Measurements from ENCODE around the gene MBD5.

MBD5 gene

DNA sequence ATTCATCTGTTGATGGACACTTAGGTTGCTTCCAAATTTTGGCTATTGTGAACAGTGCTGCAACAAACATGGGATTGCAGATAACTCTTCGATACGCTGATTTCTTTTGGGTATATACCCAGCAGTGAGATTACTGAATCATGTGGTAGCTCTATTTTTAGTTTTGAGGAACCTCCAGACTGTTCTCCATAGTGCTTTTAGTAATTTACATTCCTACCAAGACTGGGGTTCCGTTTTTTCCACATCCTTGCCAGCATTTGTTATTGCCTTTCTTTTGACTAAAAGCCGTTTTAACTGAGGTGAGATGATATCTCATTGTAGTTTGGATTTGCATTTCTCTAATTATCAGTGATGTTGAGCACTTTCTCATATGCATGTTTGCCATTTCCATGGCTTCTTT is 200.3 kb downstream of the MBD5 start:
- no peak for DNase-seq (ENCODE audit: low read depth)

DNA sequence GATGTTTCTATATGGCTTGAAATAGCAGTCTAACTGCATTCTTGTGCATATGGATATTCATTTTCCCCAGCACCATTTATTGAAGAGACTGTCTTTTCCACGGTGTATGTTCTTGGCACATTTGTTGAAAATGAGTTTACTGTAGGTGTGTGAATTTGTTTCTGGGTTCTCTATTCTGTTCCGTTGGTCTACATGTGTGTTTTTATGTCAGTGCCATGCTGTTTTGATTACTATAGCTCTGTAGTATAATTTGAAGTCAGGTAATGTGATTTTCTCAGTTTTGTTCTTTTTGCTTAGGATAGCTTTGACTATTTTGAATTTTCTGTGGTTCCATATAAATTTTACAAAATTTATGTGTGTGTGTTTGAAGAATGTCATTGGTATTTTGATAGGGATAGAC is 201.0 kb downstream of the MBD5 start:
- no peak for DNase-seq (ENCODE audit: low read depth)

GRCh38 chr2:148231858-148232257 is 211.0 kb downstream of the MBD5 start:
- DNase-seq (ENCODE audit: low read depth): no peak

DNA sequence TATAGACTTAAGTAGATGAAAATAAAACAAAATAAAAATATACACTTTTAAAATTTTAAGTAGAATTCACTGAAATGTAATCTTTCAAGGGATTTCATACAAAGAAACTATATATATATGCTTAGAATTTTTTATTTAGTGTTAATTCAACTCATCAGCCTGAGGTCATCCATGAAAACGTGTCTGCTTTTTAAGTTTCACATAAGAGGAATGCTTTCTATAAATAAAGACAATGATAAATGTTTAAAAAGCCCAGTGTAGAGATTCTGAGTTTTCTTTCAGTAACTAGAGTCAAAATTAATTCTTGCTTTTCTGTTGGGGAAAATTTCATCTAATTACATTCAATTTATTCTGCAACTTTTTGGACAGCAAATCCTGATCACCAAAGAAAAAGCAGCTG is 213.3 kb downstream of the MBD5 start:
- no peak for DNase-seq (ENCODE audit: low read depth)

GRCh38 chr2:148237911-148238310 is 217.0 kb downstream of the MBD5 start:
- DNase-seq (ENCODE audit: low read depth): no peak

DNA sequence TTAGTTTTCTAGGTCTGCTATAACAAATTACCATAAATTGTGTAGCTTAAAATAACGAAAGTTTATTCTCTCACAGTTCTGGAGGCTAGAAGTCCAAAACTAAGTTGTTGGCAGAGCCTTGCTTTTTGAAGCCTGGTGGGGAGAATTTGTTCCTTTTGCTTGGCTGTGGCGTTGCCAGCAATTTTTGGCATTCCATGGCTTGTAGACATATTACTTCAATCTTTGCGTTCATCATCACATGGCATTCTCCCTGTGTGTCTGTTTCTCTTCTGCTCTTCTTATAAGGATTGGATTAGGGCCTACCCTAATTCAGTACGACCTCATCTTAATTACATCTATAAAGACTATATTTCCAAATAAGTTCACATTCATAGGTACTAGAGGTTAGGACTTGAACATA is 217.7 kb downstream of the MBD5 start:
- no peak for DNase-seq (ENCODE audit: low read depth)

DNA sequence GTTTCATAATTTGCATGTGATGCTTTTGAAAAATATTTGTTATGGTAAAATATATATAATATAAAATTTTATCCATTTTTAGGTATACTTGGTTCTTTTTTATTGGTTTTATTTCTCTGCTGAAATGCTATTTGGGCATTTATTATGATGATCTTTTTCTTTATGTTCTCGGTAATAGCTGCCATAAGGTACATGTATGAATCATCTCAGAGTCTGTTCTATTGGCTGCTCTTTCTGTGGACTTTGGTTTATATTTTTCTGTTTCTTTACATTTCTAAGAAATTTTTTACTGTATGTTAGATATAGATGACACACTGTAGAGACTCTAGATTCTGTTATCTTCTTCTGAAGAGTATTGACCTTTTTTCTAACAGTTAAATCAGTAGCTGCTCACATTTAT is 219.9 kb downstream of the MBD5 start:
- DNase-seq (ENCODE audit: low read depth): no peak

GRCh38 chr2:148244593-148245292 is 223.9 kb downstream of the MBD5 start:
- DNase-seq (ENCODE audit: low read depth): no peak

- DNase-seq (ENCODE audit: low read depth): no peak
These were observed 231.1 kb downstream of the MBD5 start for GRCh38 chr2:148251993-148252392.

DNA sequence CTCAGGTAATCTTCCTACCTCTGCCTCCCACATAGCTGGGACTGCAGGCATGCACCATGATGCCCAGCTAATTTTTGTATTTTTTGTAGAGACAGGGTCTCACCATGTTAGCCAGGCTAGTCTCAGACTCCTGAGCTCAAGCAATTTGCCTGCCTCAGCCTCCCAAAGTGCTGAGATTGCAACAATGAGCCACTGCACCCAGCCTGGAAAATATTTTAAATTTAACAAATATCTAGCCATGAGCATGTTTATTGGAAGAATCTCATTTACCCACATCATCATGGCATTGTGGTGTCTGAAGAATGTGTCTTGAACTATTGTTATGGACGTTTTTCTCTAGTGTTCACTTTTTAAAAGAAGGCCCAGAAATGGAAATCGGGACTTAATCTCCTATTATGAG is 231.8 kb downstream of the MBD5 start:
- DNase-seq (ENCODE audit: low read depth): no peak

DNA sequence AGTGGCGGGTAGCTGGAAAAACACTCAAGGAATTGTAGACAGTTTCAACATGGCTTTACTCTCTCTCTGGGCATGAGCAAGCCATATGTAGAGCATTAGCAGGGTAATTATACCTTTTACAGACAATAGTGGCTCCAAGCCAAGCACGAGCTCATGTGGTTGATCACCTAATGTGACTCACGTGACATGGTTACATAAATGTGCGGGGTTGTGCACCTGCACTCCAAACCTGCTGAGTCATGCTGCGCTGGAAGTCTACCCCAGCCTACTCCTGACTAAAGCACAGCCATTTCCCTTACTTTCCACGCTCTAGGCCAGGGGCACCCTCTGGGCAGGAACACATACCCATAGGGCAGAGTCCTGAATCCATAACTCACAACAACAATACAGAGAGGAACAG is 232.8 kb downstream of the MBD5 start:
- DNase-seq (ENCODE audit: low read depth): no peak

DNA sequence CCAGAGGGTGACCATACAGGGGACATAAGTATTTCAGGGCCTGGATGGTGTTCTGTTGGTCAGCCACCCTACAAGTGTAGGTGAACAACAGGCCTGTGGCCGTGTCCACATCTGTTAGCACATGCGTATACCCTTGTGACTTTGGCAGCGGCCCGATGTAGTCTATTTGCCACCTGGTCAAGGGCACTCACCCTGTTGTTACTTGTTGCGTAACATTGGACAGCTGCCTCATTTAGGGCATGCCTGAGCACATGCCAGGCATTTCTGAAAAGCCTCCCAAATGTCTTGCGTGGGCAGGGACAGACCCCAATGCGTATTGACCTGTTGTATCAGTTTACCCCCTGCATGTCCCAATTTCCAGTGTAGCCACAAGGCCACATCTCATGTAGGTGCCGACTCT is 235.0 kb downstream of the MBD5 start:
- DNase-seq (ENCODE audit: low read depth): no peak

- no peak for DNase-seq (ENCODE audit: low read depth)
These were observed 236.4 kb downstream of the MBD5 start for GRCh38 chr2:148257276-148257675.

DNA sequence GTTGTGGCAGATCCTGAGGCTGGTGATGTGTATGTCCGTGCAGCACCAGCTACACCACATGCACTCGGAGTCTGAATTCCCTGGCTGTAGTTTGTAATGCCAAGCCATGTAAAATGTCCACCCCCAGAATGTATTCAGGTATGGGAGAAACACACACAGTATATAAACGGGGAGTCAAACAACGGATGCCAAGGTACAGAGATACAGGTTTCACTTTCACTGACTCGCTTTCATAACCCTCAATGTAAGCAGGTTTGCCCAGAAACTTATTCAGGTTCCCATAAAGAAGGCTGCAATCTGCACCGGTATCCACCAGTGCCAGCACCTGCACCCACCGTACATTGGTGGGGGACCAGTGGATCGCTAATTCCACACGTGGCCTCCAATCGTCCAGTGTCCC is 237.2 kb downstream of the MBD5 start:
- DNase-seq (ENCODE audit: low read depth): no peak

DNA sequence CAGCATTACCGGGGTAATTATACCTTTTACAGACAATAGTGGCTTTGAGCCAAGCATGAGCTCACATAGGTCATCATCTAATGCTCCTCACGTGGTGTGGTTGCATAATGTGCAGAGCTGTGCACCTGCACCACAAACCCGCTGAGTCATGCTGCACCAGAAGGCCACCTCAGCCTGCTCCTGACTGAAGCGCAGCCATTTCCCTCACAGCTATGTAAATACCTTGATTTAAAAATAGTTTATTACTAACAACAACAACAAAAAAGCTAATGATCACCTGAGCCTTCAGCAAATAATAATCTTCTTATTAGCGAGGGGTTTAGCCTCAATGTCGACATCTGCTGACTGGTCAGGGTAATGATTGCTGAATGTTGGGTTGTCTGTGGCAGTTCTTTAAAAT is 238.8 kb downstream of the MBD5 start:
- no peak for DNase-seq (ENCODE audit: low read depth)

DNA sequence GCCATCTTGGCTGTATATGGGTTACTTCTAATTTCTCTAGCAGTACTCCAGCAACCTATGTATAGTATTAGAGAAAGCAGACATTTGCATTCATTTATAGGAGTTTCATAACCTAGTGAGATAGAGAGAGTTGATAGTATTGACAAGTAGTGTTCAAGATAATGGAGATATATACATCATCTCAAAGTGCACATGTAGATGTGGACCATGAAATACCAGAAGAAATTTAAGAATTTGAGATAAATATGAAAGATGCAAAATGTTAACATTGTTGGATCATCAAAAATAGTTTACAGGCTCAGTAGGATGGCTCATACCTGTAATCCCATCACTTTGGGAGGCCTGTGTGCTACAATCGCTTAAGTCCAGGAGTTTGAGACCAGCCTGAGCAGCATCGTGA is 243.0 kb downstream of the MBD5 start:
- no peak for DNase-seq (ENCODE audit: low read depth)

DNA sequence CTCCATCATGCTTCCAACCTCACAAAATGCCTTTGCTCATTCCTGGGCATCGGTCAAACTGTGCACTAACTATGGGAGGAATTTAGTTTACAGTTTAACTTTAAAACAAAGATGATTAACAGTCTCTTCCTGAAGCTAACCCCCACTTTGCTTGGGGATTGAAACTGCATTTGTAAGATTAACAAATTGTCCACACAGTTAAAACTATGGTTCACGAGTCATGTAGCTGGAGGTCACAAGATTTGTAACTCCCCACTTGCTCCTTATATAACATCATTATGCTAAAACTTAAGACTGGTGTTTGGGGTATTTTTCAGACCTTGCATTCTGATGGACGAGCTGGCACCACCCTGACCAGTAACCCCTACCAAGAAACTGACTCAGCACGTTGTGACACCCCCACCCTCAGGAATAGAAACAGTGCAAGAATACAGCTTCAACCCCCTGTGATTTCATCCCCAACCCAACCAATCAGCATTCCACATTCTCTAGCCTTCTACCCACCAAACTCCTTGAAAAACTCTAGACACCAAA is 252.3 kb downstream of the MBD5 start:
- DNase-seq (ENCODE audit: low read depth): no peak

GRCh38 chr2:148279216-148279615 is 258.3 kb downstream of the MBD5 start:
- DNase-seq (ENCODE audit: low read depth): no peak

- DNase-seq (ENCODE audit: low read depth): no peak
These were observed 261.3 kb downstream of the MBD5 start for GRCh38 chr2:148282201-148282600.

DNA sequence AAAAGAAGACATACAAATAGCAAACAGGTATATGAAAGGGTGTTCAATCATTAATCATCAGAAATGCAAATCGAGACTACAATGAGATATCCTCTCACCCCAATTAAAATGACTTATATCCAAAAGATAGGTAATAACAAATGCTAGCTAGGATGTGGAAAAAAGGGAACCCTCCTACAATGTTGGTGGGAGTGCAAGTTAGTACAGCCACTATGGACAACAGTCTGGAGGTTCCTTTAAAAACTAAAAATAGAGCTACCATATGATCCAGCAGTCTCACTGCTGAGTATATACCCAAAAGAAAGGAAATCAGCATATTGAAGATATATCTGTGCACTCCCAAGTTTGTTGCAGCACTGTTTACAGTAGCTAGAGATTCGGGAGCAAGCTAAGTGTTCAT is 271.5 kb downstream of the MBD5 start:
- no peak for DNase-seq (ENCODE audit: low read depth)

DNA sequence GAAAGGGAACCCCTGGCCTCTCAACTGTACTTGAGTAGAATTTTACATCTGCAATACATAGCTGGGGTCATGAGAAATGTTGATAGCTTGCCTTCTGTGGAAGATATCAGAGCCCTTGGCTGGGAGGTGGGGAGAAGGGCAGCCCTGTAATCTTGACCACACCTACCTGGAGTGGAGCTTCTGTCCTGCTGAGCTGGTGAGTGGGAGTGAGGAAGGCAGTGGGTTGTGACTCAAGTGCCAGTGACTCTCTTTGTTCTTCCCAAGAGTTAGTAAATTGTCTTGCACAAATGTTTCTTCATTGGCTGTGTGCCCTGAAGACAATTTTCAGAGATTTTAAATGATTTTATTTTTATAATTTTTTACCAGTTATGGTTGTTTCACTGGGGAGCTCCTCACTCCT is 277.3 kb downstream of the MBD5 start:
- DNase-seq (ENCODE audit: low read depth): no peak

GRCh38 chr2:148299616-148300015 is 278.7 kb downstream of the MBD5 start:
- no peak for DNase-seq (ENCODE audit: low read depth)

GRCh38 chr2:148300544-148300943 is 279.7 kb downstream of the MBD5 start:
- no peak for DNase-seq (ENCODE audit: low read depth)

- DNase-seq (ENCODE audit: low read depth): no peak
These were observed 280.5 kb downstream of the MBD5 start for GRCh38 chr2:148301362-148301761.

All from activated gamma-delta T cell treated with anti-CD3 and anti-CD28 coated beads, Interleukin-2, amount 50 U/mL, for 16 hours (primary cell).